Stromal cell of bone marrow (primary cell): Measurements from ENCODE around the gene CHRDL2.

Experiments used
- DNase-seq: peaks from one replicate; pipeline ENCODE4 v3.0.0-alpha.2; 2012; ENCODE audit warnings: low read depth

The CHRDL2 gene

GRCh38 chr11:74684661-74685060 lies 46.6 kb downstream of the CHRDL2 start:
- DNase-seq: no peak

- no peak for DNase-seq
Measured at GRCh38 chr11:74683941-74684481, 47.2 kb downstream of the CHRDL2 start.

- DNase-seq: no peak
Measured at GRCh38 chr11:74683279-74683871, 47.9 kb downstream of the CHRDL2 start.

- DNase-seq: no peak
Measured at GRCh38 chr11:74682731-74683278, 48.4 kb downstream of the CHRDL2 start.

- no peak for DNase-seq
Measured at GRCh38 chr11:74681686-74682651, 49.3 kb downstream of the CHRDL2 start.

- DNase-seq: no peak
Measured at GRCh38 chr11:74680703-74681531, 50.3 kb downstream of the CHRDL2 start.

GRCh38 chr11:74680035-74680671 lies 51.1 kb downstream of the CHRDL2 start:
- DNase-seq: no peak

GRCh38 chr11:74679513-74679865 lies 51.7 kb downstream of the CHRDL2 start:
- no peak for DNase-seq

- DNase-seq: no peak
Measured at GRCh38 chr11:74678591-74679512, 52.4 kb downstream of the CHRDL2 start.

GRCh38 chr11:74678041-74678440 lies 53.2 kb downstream of the CHRDL2 start:
- DNase-seq: no peak

- no peak for DNase-seq
Measured at GRCh38 chr11:74677131-74677530, 54.1 kb downstream of the CHRDL2 start.

GRCh38 chr11:74676596-74676995 lies 54.6 kb downstream of the CHRDL2 start:
- no peak for DNase-seq

- DNase-seq: no peak
Measured at GRCh38 chr11:74675761-74676160, 55.5 kb downstream of the CHRDL2 start.

- DNase-seq: no peak
Measured at GRCh38 chr11:74673693-74674360, 57.4 kb downstream of the CHRDL2 start.

- DNase-seq: peak; percentile 92
Measured at GRCh38 chr11:74672956-74673692, 58.1 kb downstream of the CHRDL2 start.

GRCh38 chr11:74672332-74672955 lies 58.8 kb downstream of the CHRDL2 start:
- no peak for DNase-seq

GRCh38 chr11:74671520-74672196 lies 59.6 kb downstream of the CHRDL2 start:
- DNase-seq: peak; percentile 51

GRCh38 chr11:74670171-74670570 lies 61.1 kb downstream of the CHRDL2 start:
- no peak for DNase-seq
